Thyroid gland (tissue), 4 donors: ENCODE measurements around the gene COL12A1.

Experiments used
- POLR2A ChIP-seq, 2 donors: fragments of 450-650 bp; IDR thresholded peaks; one replicate each; pipeline ENCODE4 v1.6.1; 2017; ENCODE audit warnings: antibody characterized with exemption in 2 of 2, mild to moderate bottlenecking in 2 of 2, moderate library complexity in 1 of 2
- TF ChIP-seq, protein P1 (sequence below), 6 experiments: fragments of 200-600 bp in 3 of 6; fragments of 450-650 bp in 3 of 6; sonication (generic) in 3 of 6; IDR thresholded peaks; one replicate each; pipeline ENCODE4 v1.5.1; 2016 to 2019; ENCODE audit warnings: antibody characterized with exemption in 6 of 6, mild to moderate bottlenecking in 2 of 6, inconsistent platforms in 1 of 6, moderate library complexity in 1 of 6

DNA sequence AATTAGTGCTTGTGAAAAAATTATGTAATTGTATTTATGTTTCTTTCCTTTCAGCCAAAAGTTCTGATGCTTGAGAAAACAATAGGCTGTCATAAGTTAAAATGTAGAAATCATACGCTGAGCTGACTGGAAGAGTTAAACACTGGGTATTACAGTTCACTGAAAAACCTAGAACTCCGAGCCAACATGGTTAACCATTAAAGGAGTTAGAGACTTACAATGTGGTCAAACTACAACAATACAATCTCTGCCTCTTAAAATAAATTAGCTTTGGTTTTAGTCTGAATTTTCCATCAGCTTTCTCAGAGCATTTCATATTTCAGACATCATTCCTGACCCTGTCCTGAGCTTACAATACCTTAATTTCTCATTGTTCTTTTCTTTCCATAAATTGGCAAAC lies 91.0 kb downstream of the COL12A1 start:
- TF ChIP-seq, protein P1, sequence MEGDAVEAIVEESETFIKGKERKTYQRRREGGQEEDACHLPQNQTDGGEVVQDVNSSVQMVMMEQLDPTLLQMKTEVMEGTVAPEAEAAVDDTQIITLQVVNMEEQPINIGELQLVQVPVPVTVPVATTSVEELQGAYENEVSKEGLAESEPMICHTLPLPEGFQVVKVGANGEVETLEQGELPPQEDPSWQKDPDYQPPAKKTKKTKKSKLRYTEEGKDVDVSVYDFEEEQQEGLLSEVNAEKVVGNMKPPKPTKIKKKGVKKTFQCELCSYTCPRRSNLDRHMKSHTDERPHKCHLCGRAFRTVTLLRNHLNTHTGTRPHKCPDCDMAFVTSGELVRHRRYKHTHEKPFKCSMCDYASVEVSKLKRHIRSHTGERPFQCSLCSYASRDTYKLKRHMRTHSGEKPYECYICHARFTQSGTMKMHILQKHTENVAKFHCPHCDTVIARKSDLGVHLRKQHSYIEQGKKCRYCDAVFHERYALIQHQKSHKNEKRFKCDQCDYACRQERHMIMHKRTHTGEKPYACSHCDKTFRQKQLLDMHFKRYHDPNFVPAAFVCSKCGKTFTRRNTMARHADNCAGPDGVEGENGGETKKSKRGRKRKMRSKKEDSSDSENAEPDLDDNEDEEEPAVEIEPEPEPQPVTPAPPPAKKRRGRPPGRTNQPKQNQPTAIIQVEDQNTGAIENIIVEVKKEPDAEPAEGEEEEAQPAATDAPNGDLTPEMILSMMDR (IDR thresholded peaks at IDR 0.05), result no peak
- no peak for TF ChIP-seq POLR2A (IDR thresholded peaks at IDR 0.05)
